ENCODE measurements around the gene ATP1A1. TPM values are rescaled to one million over a fixed set of nuclear protein-coding genes. Genes with fewer than 3 reads are reported as not detected.

The ATP1A1 gene
- total RNA-seq, 4 donors from 2014 or later = 90.9 to 208 (median 174) TPM

- Histone ChIP-seq H3K9me3 (no peaks in the 10 kb centered on the region), H3K4me3 (no peak overlapping the region), H3K4me1 (no peaks in the 10 kb centered on the region), H3K36me3 (no peaks in the 10 kb centered on the region), H3K27me3 (no peaks in the 10 kb centered on the region), H3K27ac (no peak overlapping the region)
- no peak for TF ChIP-seq EP300 (IDR thresholded peaks at IDR 0.05)
- TF ChIP-seq CTCF (IDR thresholded peaks at IDR 0.05) = no peak
- no peak for TF ChIP-seq POLR2AphosphoS5 (IDR thresholded peaks at IDR 0.05)
- no peak for TF ChIP-seq POLR2A (IDR thresholded peaks at IDR 0.05)
- WGBS, 2 donors (ENCODE audit: low coverage in 1 of 2) = 68 to 100% methylated on average over 1 to 4 of the region's 4 CpGs
- no peak for ATAC-seq
Observed at GRCh38 chr1:116356067-116356466, 17.0 kb upstream of the ATP1A1 start.

- WGBS, 2 donors (ENCODE audit: low coverage in 1 of 2) = 18 to 23% methylated on average over 2 of the region's 2 CpGs
- H3K27ac ChIP-seq = no peak overlapping the region
- no peaks in the 10 kb centered on the region for H3K4me1 ChIP-seq
- no peaks in the 10 kb centered on the region for H3K27me3 ChIP-seq
- H3K9me3 ChIP-seq = no peaks in the 10 kb centered on the region
- TF ChIP-seq POLR2AphosphoS5 (IDR thresholded peaks at IDR 0.05) (no peak), CTCF (IDR thresholded peaks at IDR 0.05) (no peak), EP300 (IDR thresholded peaks at IDR 0.05) (no peak), POLR2A (IDR thresholded peaks at IDR 0.05) (no peak)
- H3K4me3 ChIP-seq = no peak overlapping the region
- no peaks in the 10 kb centered on the region for H3K36me3 ChIP-seq
- ATAC-seq = no peak
Observed at GRCh38 chr1:116356673-116357072, 16.4 kb upstream of the ATP1A1 start.

GRCh38 chr1:116357487-116357886 is 15.6 kb upstream of the ATP1A1 start:
- Histone ChIP-seq H3K4me3 (no peak overlapping the region), H3K4me1 (no peaks in the 10 kb centered on the region), H3K27me3 (no peaks in the 10 kb centered on the region), H3K36me3 (no peaks in the 10 kb centered on the region), H3K27ac (no peak overlapping the region), H3K9me3 (no peaks in the 10 kb centered on the region)
- WGBS, 2 donors (ENCODE audit: low coverage in 1 of 2) = 100% methylated on average over 1 of the region's 1 CpG
- ATAC-seq = no peak
- TF ChIP-seq POLR2A (IDR thresholded peaks at IDR 0.05) (no peak), POLR2AphosphoS5 (IDR thresholded peaks at IDR 0.05) (no peak), EP300 (IDR thresholded peaks at IDR 0.05) (no peak), CTCF (IDR thresholded peaks at IDR 0.05) (no peak)

DNA sequence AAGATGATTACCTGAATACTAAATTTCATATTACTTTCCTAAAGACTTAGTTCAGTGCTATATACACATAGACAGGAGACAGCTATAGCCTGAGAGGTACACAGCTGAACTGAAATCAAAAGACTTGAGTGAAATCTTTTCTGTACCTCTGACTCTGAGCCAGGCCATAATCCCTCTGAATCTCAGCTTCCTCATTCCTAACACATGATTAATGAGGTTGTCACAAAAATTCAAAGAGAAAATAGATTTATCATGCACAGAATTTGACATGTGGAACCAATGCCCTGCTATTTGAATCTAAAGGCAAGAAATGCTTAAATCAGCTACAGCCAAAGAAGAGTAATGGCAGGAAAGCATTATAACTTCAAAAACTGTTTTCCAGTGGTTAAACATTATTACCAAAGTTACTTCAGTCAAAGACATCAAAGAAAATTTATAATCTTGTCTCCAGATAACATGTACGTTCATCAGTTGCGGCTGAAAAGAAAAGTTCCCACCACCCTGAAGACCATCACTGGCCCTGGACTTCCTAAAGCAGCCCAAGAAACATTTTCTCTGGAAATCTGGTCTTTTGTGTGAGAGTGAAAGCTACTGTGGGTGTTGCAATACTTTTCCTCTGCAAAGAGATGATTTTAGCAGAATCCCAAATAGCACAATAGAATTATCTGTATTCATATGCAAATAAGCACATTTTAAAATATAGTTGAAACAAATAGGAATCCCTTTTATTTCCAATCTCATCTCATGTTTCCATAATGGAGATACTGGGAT is 13.8 kb upstream of the ATP1A1 start:
- Histone ChIP-seq H3K4me1 (no peaks in the 10 kb centered on the region), H3K36me3 (no peaks in the 10 kb centered on the region), H3K27me3 (no peaks in the 10 kb centered on the region), H3K9me3 (no peaks in the 10 kb centered on the region), H3K4me3 (no peak overlapping the region), H3K27ac (no peak overlapping the region)
- no peak for ATAC-seq
- TF ChIP-seq CTCF (IDR thresholded peaks at IDR 0.05) (no peak), POLR2AphosphoS5 (IDR thresholded peaks at IDR 0.05) (no peak), EP300 (IDR thresholded peaks at IDR 0.05) (no peak), POLR2A (IDR thresholded peaks at IDR 0.05) (no peak)
- WGBS, 2 donors (ENCODE audit: low coverage in 1 of 2) = 75 to 80% methylated on average over 1 to 2 of the region's 2 CpGs

- H3K27me3 ChIP-seq = no peaks in the 10 kb centered on the region
- TF ChIP-seq POLR2AphosphoS5 (IDR thresholded peaks at IDR 0.05) = no peak
- TF ChIP-seq EP300 (IDR thresholded peaks at IDR 0.05) = no peak
- no peak for TF ChIP-seq CTCF (IDR thresholded peaks at IDR 0.05)
- TF ChIP-seq POLR2A (IDR thresholded peaks at IDR 0.05) = no peak
- peaks cover 0 to 1% (median 0%) of the 10 kb centered on the region in 3 donors for H3K4me1 ChIP-seq
- no peaks in the 10 kb centered on the region for H3K36me3 ChIP-seq
- H3K27ac ChIP-seq = no peak overlapping the region
- 79 to 83% methylated on average over 1 of the region's 1 CpG for WGBS, 2 donors (ENCODE audit: low coverage in 1 of 2)
- H3K4me3 ChIP-seq = no peak overlapping the region
- H3K9me3 ChIP-seq = no peaks in the 10 kb centered on the region
- no peak for ATAC-seq
Observed at GRCh38 chr1:116359871-116360270, 13.2 kb upstream of the ATP1A1 start.

Measured in gastroesophageal sphincter (tissue), 4 donors.